Measurements from ENCODE around the gene NRL.

- TF ChIP-seq CTCF (IDR thresholded peaks at IDR 0.05; ENCODE audit: low read length) (no peak), EZH2 (IDR thresholded peaks at IDR 0.05; ENCODE audit: borderline replicate concordance, low read length) (no peak)
Measured at GRCh38 chr14:24070285-24071143, 44.2 kb downstream of the NRL start.
